B cell (primary cell): ENCODE data around the gene ALOX15B.

Source experiments
- CTCF ChIP-seq: fragments of 200-600 bp; IDR thresholded peaks from one replicate; pipeline ENCODE4 v1.8.0; 2022; ENCODE audit warnings: antibody characterized with exemption, mild to moderate bottlenecking
- EZH2 ChIP-seq: IDR thresholded peaks from 2 replicates; pipeline ENCODE4 v1.6.1; 2012; ENCODE audit warnings: borderline replicate concordance, low read depth, mild to moderate bottlenecking, moderate library complexity, low read length; ENCODE audit not compliant: insufficient read depth, poor library complexity, severe bottlenecking

- TF ChIP-seq CTCF, result no peak
- TF ChIP-seq EZH2, result no peak
Measured at GRCh38 chr17:8082292-8082691, 43.4 kb downstream of the ALOX15B start.
